ENCODE results near the gene LRRC61.

The LRRC61 gene

GRCh38 chr7:150330211-150330885, 7.2 kb downstream of the LRRC61 start:
- DNase-seq (ENCODE audit: low read depth in 2 of 2), result no peak

GRCh38 chr7:150332852-150333635, 9.9 kb downstream of the LRRC61 start:
- DNase-seq (ENCODE audit: low read depth in 2 of 2), result no peak

GRCh38 chr7:150333659-150334058, 10.5 kb downstream of the LRRC61 start:
- no peak for DNase-seq (ENCODE audit: low read depth in 2 of 2)

GRCh38 chr7:150334108-150334507, 11.0 kb downstream of the LRRC61 start:
- no peak for DNase-seq (ENCODE audit: low read depth in 2 of 2)

- DNase-seq (ENCODE audit: low read depth in 2 of 2), result no peak
Observed at GRCh38 chr7:150335108-150335773, 12.1 kb downstream of the LRRC61 start.

GRCh38 chr7:150335774-150336112, 12.6 kb downstream of the LRRC61 start:
- DNase-seq (ENCODE audit: low read depth in 2 of 2), result no peak

- DNase-seq (ENCODE audit: low read depth in 2 of 2), result no peak
Observed at GRCh38 chr7:150336746-150337145, 13.6 kb downstream of the LRRC61 start.

- DNase-seq (ENCODE audit: low read depth in 2 of 2), result no peak
Observed at GRCh38 chr7:150337179-150337578, 14.0 kb downstream of the LRRC61 start.

- DNase-seq (ENCODE audit: low read depth in 2 of 2), result no peak
Observed at GRCh38 chr7:150337659-150338081, 14.5 kb downstream of the LRRC61 start.

GRCh38 chr7:150338166-150338829, 15.1 kb downstream of the LRRC61 start:
- no peak for DNase-seq (ENCODE audit: low read depth in 2 of 2)

- no peak for DNase-seq (ENCODE audit: low read depth in 2 of 2)
Observed at GRCh38 chr7:150339409-150339809, 16.3 kb downstream of the LRRC61 start.

GRCh38 chr7:150340024-150340749, 17.0 kb downstream of the LRRC61 start:
- no peak for DNase-seq (ENCODE audit: low read depth in 2 of 2)

- DNase-seq (ENCODE audit: low read depth in 2 of 2), result no peak
Observed at GRCh38 chr7:150340875-150341262, 17.7 kb downstream of the LRRC61 start.

- DNase-seq (ENCODE audit: low read depth in 2 of 2), result no peak
Observed at GRCh38 chr7:150341263-150342120, 18.3 kb downstream of the LRRC61 start, which contains the start of gene RARRES2. Gene RARRES2, minus strand, starts transcription at chr7:150341629. Its CDS starts 1,020 bp downstream, at chr7:150340609.

- no peak for DNase-seq (ENCODE audit: low read depth in 2 of 2)
Observed at GRCh38 chr7:150342121-150342408, 18.9 kb downstream of the LRRC61 start.

GRCh38 chr7:150343225-150343624, 20.1 kb downstream of the LRRC61 start:
- DNase-seq (ENCODE audit: low read depth in 2 of 2), result no peak

- DNase-seq (ENCODE audit: low read depth in 2 of 2), result no peak
Observed at GRCh38 chr7:150344299-150344698, 21.1 kb downstream of the LRRC61 start.

GRCh38 chr7:150345012-150345411, 21.9 kb downstream of the LRRC61 start:
- DNase-seq (ENCODE audit: low read depth in 2 of 2), result no peak

GRCh38 chr7:150346922-150347321, 23.8 kb downstream of the LRRC61 start:
- DNase-seq (ENCODE audit: low read depth in 2 of 2), result no peak

GRCh38 chr7:150351587-150352194, 28.5 kb downstream of the LRRC61 start:
- no peak for DNase-seq (ENCODE audit: low read depth in 2 of 2)

Measured in stimulated activated CD8-positive, alpha-beta memory T cell treated with anti-CD3 and anti-CD28 coated beads, Interleukin-7, amount 100 ng/mL, for 1 hour (primary cell).